ENCODE data around the gene NOS2. TPM values are rescaled to one million over a fixed set of nuclear protein-coding genes. Genes with fewer than 3 reads are reported as not detected.

NOS2 gene
- total and polyA plus RNA-seq, 4 donors = 0.16 to 0.48 (median 0.37) TPM

DNA sequence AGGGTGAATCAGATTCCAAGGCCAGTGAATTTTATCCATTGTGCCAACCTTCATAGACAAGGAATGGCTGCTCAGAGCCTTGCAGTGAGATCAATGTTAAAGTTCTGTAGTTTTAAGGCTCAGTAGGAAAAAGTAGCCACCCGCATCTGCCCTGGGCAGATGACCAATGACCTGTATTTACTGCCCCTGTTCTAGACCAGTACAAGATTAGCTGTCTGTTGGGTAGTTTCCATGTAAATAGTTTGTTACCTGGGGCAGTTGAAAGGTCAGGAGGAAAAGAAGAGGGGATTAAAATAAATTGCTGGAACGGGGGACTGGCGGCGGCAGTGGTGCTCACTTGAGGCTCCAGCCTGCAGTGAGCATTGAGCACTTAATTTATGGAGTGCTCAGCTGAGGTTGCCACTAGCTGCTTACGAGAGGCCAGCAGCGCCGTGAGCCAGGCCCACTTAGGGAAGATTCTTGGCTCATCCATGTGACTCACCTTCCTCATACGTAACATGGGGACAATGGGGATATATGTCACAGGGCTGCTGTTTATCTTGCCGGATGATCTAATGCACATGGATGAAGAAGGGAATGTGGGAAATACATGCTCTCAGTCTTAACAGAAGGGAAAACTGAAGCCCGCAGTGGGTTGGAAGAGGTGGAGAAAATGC is 10.7 kb upstream of the NOS2 start:
- DNase-seq (no peak), ATAC-seq (ENCODE audit: low FRiP score) (no peak)
- 66 to 73% methylated on average over 10 of the region's 10 CpGs for WGBS, 2 donors
- H3K4me1 ChIP-seq (ENCODE audit: control insufficient read depth in 1 of 2, insufficient read depth in 2 of 2, low read length in 2 of 2) = no peaks in the 10 kb centered on the region
- no peak overlapping the region for H3K27ac ChIP-seq (ENCODE audit: low read depth in 1 of 2, low read length in 2 of 2)
- no peak overlapping the region for H3K4me3 ChIP-seq (ENCODE audit: low read length in 2 of 2)
- no peaks in the 10 kb centered on the region for H3K27me3 ChIP-seq (ENCODE audit: control insufficient read depth in 1 of 2, insufficient read depth in 2 of 2, low read length in 1 of 2)
- H3K9me3 ChIP-seq (ENCODE audit: control insufficient read depth, low read length) = no peaks in the 10 kb centered on the region
- intact Hi-C loops (cut with DNase I) = no loop called here
- no peaks in the 10 kb centered on the region for H3K36me3 ChIP-seq (ENCODE audit: control insufficient read depth in 1 of 2, insufficient read depth in 2 of 2, low read length in 1 of 2)

- H3K9me3 ChIP-seq (ENCODE audit: control insufficient read depth, low read length) = no peaks in the 10 kb centered on the region
- no peaks in the 10 kb centered on the region for H3K27me3 ChIP-seq (ENCODE audit: control insufficient read depth in 1 of 2, insufficient read depth in 2 of 2, low read length in 1 of 2)
- H3K36me3 ChIP-seq (ENCODE audit: control insufficient read depth in 1 of 2, insufficient read depth in 2 of 2, low read length in 1 of 2) = no peaks in the 10 kb centered on the region
- H3K4me1 ChIP-seq (ENCODE audit: control insufficient read depth in 1 of 2, insufficient read depth in 2 of 2, low read length in 2 of 2) = no peaks in the 10 kb centered on the region
- H3K4me3 ChIP-seq (ENCODE audit: low read length in 2 of 2) = no peak overlapping the region
- H3K27ac ChIP-seq (ENCODE audit: low read depth in 1 of 2, low read length in 2 of 2) = no peak overlapping the region
- DNase-seq (no peak), ATAC-seq (ENCODE audit: low FRiP score) (no peak)
- 58 to 59% methylated on average over 7 of the region's 7 CpGs for WGBS, 2 donors
- intact Hi-C loops (cut with DNase I) = no loop called here
Observed at GRCh38 chr17:27810211-27810901, 10.0 kb upstream of the NOS2 start.

DNA sequence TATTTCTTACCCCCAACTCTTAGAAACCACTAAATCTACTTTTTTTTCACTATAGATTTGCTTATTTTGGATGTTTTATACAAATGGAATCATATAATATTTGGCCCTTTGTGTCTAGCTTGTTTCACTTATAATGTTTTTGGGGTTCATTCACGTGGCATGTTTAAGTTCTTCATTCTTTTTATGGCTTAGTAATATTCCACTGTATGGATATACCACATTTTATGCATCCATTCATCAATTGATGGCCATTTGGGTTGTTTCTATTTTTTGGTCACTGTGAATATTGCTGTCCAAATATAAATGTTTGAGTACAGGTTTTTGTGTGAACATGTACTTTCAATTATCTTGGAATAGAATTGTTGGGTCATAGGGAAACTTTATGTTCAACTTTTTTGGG is 9.2 kb upstream of the NOS2 start:
- Histone ChIP-seq H3K4me3 (ENCODE audit: low read length in 2 of 2) (no peak overlapping the region), H3K36me3 (ENCODE audit: control insufficient read depth in 1 of 2, insufficient read depth in 2 of 2, low read length in 1 of 2) (no peaks in the 10 kb centered on the region), H3K4me1 (ENCODE audit: control insufficient read depth in 1 of 2, insufficient read depth in 2 of 2, low read length in 2 of 2) (no peaks in the 10 kb centered on the region), H3K9me3 (ENCODE audit: control insufficient read depth, low read length) (no peaks in the 10 kb centered on the region), H3K27me3 (ENCODE audit: control insufficient read depth in 1 of 2, insufficient read depth in 2 of 2, low read length in 1 of 2) (no peaks in the 10 kb centered on the region), H3K27ac (ENCODE audit: low read depth in 1 of 2, low read length in 2 of 2) (no peak overlapping the region)
- 88 to 92% methylated on average over 1 of the region's 1 CpG for WGBS, 2 donors
- DNase-seq (no peak), ATAC-seq (ENCODE audit: low FRiP score) (no peak)
- intact Hi-C loops (cut with DNase I) = loop anchor here in 1 of 2 donors (5.0 to 10.0 kb wide), 2 partner anchors 73 to 445 kb away; no protein-coding TSS in a partner anchor

GRCh38 chr17:27808628-27809027 is 8.3 kb upstream of the NOS2 start:
- no peaks in the 10 kb centered on the region for H3K27me3 ChIP-seq (ENCODE audit: control insufficient read depth in 1 of 2, insufficient read depth in 2 of 2, low read length in 1 of 2)
- intact Hi-C loops (cut with DNase I) = loop anchor here in 1 of 2 donors (5.0 to 10.0 kb wide), 2 partner anchors 74 to 446 kb away; no protein-coding TSS in a partner anchor
- no peaks in the 10 kb centered on the region for H3K36me3 ChIP-seq (ENCODE audit: control insufficient read depth in 1 of 2, insufficient read depth in 2 of 2, low read length in 1 of 2)
- DNase-seq (no peak), ATAC-seq (ENCODE audit: low FRiP score) (no peak)
- H3K4me1 ChIP-seq (ENCODE audit: control insufficient read depth in 1 of 2, insufficient read depth in 2 of 2, low read length in 2 of 2) = no peaks in the 10 kb centered on the region
- no peak overlapping the region for H3K27ac ChIP-seq (ENCODE audit: low read depth in 1 of 2, low read length in 2 of 2)
- WGBS, 2 donors = 60 to 69% methylated on average over 4 of the region's 4 CpGs
- no peaks in the 10 kb centered on the region for H3K9me3 ChIP-seq (ENCODE audit: control insufficient read depth, low read length)
- no peak overlapping the region for H3K4me3 ChIP-seq (ENCODE audit: low read length in 2 of 2)

GRCh38 chr17:27807567-27808470 is 7.5 kb upstream of the NOS2 start:
- Histone ChIP-seq H3K27me3 (ENCODE audit: control insufficient read depth in 1 of 2, insufficient read depth in 2 of 2, low read length in 1 of 2) (no peaks in the 10 kb centered on the region), H3K9me3 (ENCODE audit: control insufficient read depth, low read length) (no peaks in the 10 kb centered on the region), H3K27ac (ENCODE audit: low read depth in 1 of 2, low read length in 2 of 2) (no peak overlapping the region), H3K4me1 (ENCODE audit: control insufficient read depth in 1 of 2, insufficient read depth in 2 of 2, low read length in 2 of 2) (no peaks in the 10 kb centered on the region), H3K36me3 (ENCODE audit: control insufficient read depth in 1 of 2, insufficient read depth in 2 of 2, low read length in 1 of 2) (no peaks in the 10 kb centered on the region), H3K4me3 (ENCODE audit: low read length in 2 of 2) (no peak overlapping the region)
- ATAC-seq (ENCODE audit: low FRiP score) (no peak), DNase-seq (no peak)
- 78 to 79% methylated on average over 17 of the region's 17 CpGs for WGBS, 2 donors
- intact Hi-C loops (cut with DNase I) = loop anchor here in 1 of 2 donors (5.0 to 10.0 kb wide), 2 partner anchors 74 to 447 kb away; no protein-coding TSS in a partner anchor

GRCh38 chr17:27805520-27806146 is 5.3 kb upstream of the NOS2 start:
- H3K4me3 ChIP-seq (ENCODE audit: low read length in 2 of 2) = peak overlapping the region in 1 of 2 donors; percentile 2
- H3K27me3 ChIP-seq (ENCODE audit: control insufficient read depth in 1 of 2, insufficient read depth in 2 of 2, low read length in 1 of 2) = no peaks in the 10 kb centered on the region
- ATAC-seq (ENCODE audit: low FRiP score) = peak; percentile 94
- no peaks in the 10 kb centered on the region for H3K4me1 ChIP-seq (ENCODE audit: control insufficient read depth in 1 of 2, insufficient read depth in 2 of 2, low read length in 2 of 2)
- H3K36me3 ChIP-seq (ENCODE audit: control insufficient read depth in 1 of 2, insufficient read depth in 2 of 2, low read length in 1 of 2) = no peaks in the 10 kb centered on the region
- 1 to 2% methylated on average over 14 of the region's 14 CpGs for WGBS, 2 donors
- H3K27ac ChIP-seq (ENCODE audit: low read depth in 1 of 2, low read length in 2 of 2) = peak overlapping the region in 1 of 2 donors; percentile 48
- peak; percentile 87 to 88 for DNase-seq
- intact Hi-C loops (cut with DNase I) = loop anchor here in 1 of 2 donors (5.0 to 10.0 kb wide), 2 partner anchors 77 to 449 kb away; no protein-coding TSS in a partner anchor
- H3K9me3 ChIP-seq (ENCODE audit: control insufficient read depth, low read length) = no peaks in the 10 kb centered on the region

DNA sequence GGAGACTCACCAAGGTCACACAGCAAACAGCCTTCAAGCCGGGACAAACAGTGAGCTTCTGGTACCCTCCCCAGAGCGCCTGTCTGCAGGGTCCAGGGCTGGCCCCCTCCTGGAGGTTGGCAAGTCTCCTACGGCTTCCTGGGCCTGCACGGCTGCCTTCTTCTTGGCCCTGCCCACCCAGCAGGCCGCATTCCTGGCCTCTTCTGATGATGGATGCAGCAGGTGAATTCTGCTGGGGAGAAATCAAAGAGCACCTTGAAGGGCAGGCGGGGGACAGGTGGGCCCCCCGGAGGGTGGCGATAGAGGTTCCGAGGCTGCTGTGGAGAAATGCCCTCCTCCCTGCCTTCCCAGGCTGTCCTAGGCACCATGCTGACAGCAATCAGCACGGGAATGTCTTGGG is 3.8 kb upstream of the NOS2 start:
- DNase-seq (no peak), ATAC-seq (ENCODE audit: low FRiP score) (no peak)
- no peaks in the 10 kb centered on the region for H3K4me1 ChIP-seq (ENCODE audit: control insufficient read depth in 1 of 2, insufficient read depth in 2 of 2, low read length in 2 of 2)
- H3K36me3 ChIP-seq (ENCODE audit: control insufficient read depth in 1 of 2, insufficient read depth in 2 of 2, low read length in 1 of 2) = no peaks in the 10 kb centered on the region
- H3K9me3 ChIP-seq (ENCODE audit: control insufficient read depth, low read length) = no peaks in the 10 kb centered on the region
- 68 to 69% methylated on average over 10 of the region's 10 CpGs for WGBS, 2 donors
- H3K4me3 ChIP-seq (ENCODE audit: low read length in 2 of 2) = no peak overlapping the region
- intact Hi-C loops (cut with DNase I) = loop anchor here in 1 of 2 donors (10.0 kb wide), 1 partner anchor 451 kb away; no protein-coding TSS in a partner anchor
- H3K27me3 ChIP-seq (ENCODE audit: control insufficient read depth in 1 of 2, insufficient read depth in 2 of 2, low read length in 1 of 2) = no peaks in the 10 kb centered on the region
- H3K27ac ChIP-seq (ENCODE audit: low read depth in 1 of 2, low read length in 2 of 2) = no peak overlapping the region

Data from aorta (tissue), 5 donors.